Measurements from ENCODE around the gene TRAPPC6A. TPM values are rescaled to one million over a fixed set of nuclear protein-coding genes. Genes with fewer than 3 reads are reported as not detected.

The TRAPPC6A gene
- total and polyA plus RNA-seq, 2 experiments from 2014 or later, result 29.4 to 74.7 TPM

GRCh38 chr19:45151821-45152503 is 26.1 kb downstream of the TRAPPC6A start:
- no peak overlapping the region for H3K27ac ChIP-seq (ENCODE audit: low read depth)
- peaks cover 57% of the 10 kb centered on the region for H3K27me3 Mint-ChIP-seq (ENCODE audit: insufficient read depth, low read depth, poor library complexity)
- no peaks in the 10 kb centered on the region; the same call in none of the 2 replicates for H4K20me1 ChIP-seq (replicated peaks; ENCODE audit: insufficient read depth)
- peak overlapping the region; percentile 60 for H3K4me3 Mint-ChIP-seq
- H3K4me1 Mint-ChIP-seq, result peaks cover 11% of the 10 kb centered on the region
- TF ChIP-seq REST (IDR thresholded peaks at IDR 0.05; ENCODE audit: unreplicated experiment), result no peak
- peak in 1 of 2 experiments; percentile 63; a peak in 3 of 4 replicates for TF ChIP-seq CTCF (conservative IDR thresholded peaks at IDR 0.05; ENCODE audit: low read depth in 2 of 2)
- H3K27ac Mint-ChIP-seq, result no peak overlapping the region
- peak; percentile 60 for DNase-seq (ENCODE audit: low spot score)
- H3K9me2 ChIP-seq (ENCODE audit: insufficient read depth), result no peaks in the 10 kb centered on the region
- no peaks in the 10 kb centered on the region for H3K36me3 ChIP-seq (ENCODE audit: insufficient read depth)
- H3K36me3 Mint-ChIP-seq (ENCODE audit: low read depth), result peaks cover 3% of the 10 kb centered on the region; the same call in 1 of the 3 replicates
- 0 out of 2 replicates have a peak, but pooled peaks cover 9% of the 10 kb centered on the region for H3F3A ChIP-seq (replicated peaks; ENCODE audit: low read depth)
- H3K4me3 ChIP-seq, result peak overlapping the region; percentile 55
- peaks cover 10% of the 10 kb centered on the region; the same call in 2 of the 3 replicates for H3K9me3 Mint-ChIP-seq
- peaks cover 46% of the 10 kb centered on the region for H3K27me3 ChIP-seq (ENCODE audit: insufficient read depth)
- H2AFZ ChIP-seq, result peak overlapping the region; percentile 96; the same call in 1 of the 2 replicates
- H3K79me2 ChIP-seq (replicated peaks; ENCODE audit: insufficient read depth), result no peaks in the 10 kb centered on the region
- peak; percentile 10 for ATAC-seq
- H3K4me1 ChIP-seq (ENCODE audit: insufficient read depth), result no peaks in the 10 kb centered on the region; the same call in 1 of the 2 replicates
- peak overlapping the region; percentile 72; the same call in 1 of the 2 replicates for H3K4me2 ChIP-seq

- DNase-seq (ENCODE audit: low spot score), result no peak
- 0 out of 3 replicates have a peak, but pooled peaks cover 3% of the 10 kb centered on the region for H3K36me3 Mint-ChIP-seq (ENCODE audit: low read depth)
- Histone ChIP-seq H3K9me2 (ENCODE audit: insufficient read depth) (no peaks in the 10 kb centered on the region), H4K20me1 (replicated peaks; ENCODE audit: insufficient read depth) (no peaks in the 10 kb centered on the region; the same call in 1 of the 2 replicates), H3K79me2 (replicated peaks; ENCODE audit: insufficient read depth) (no peaks in the 10 kb centered on the region), H3K4me1 (ENCODE audit: insufficient read depth) (no peaks in the 10 kb centered on the region; the same call in 1 of the 2 replicates), H3K4me2 (no peak overlapping the region; the same call in 1 of the 2 replicates), H3K27me3 (ENCODE audit: insufficient read depth) (peaks cover 46% of the 10 kb centered on the region), H3F3A (replicated peaks; ENCODE audit: low read depth) (0 out of 2 replicates have a peak, but pooled peaks cover 9% of the 10 kb centered on the region), H3K27ac (ENCODE audit: low read depth) (no peak overlapping the region), H3K36me3 (ENCODE audit: insufficient read depth) (no peaks in the 10 kb centered on the region), H3K4me3 (no peak overlapping the region), H2AFZ (no peak overlapping the region)
- no peak overlapping the region for H3K27ac Mint-ChIP-seq
- peaks cover 11% of the 10 kb centered on the region for H3K4me1 Mint-ChIP-seq
- peak overlapping the region; percentile 60; the same call in 2 of the 3 replicates for H3K4me3 Mint-ChIP-seq
- ATAC-seq, result no peak
- H3K27me3 Mint-ChIP-seq (ENCODE audit: insufficient read depth, low read depth, poor library complexity), result peaks cover 59% of the 10 kb centered on the region
- peaks cover 10% of the 10 kb centered on the region; the same call in 2 of the 3 replicates for H3K9me3 Mint-ChIP-seq
- TF ChIP-seq JUNB (IDR thresholded peaks at IDR 0.05; ENCODE audit: unreplicated experiment), result no peak
- no peak for TF ChIP-seq EZH2phosphoT487 (IDR thresholded peaks at IDR 0.05; ENCODE audit: unreplicated experiment)
- TF ChIP-seq ZNF114 (CRISPR knock-in tag; IDR thresholded peaks at IDR 0.05), result no peak
- no peak for TF ChIP-seq POLR2AphosphoS5 (IDR thresholded peaks at IDR 0.05; ENCODE audit: low read depth)
- no peak for TF ChIP-seq ETS1 (IDR thresholded peaks at IDR 0.05)
- TF ChIP-seq NANOG (IDR thresholded peaks at IDR 0.05; ENCODE audit: borderline replicate concordance), result no peak
Measured at GRCh38 chr19:45151320-45151719, 26.7 kb downstream of the TRAPPC6A start.
